DMS79 treated with DMSO at 0.1 percent for 48 hours (cell line): ENCODE measurements around the gene TEAD4.

Experiments used
- DNase-seq: peaks from one replicate; lab custom pipeline; 2025; lab: John Stamatoyannopoulos, UW

Gene TEAD4

DNA sequence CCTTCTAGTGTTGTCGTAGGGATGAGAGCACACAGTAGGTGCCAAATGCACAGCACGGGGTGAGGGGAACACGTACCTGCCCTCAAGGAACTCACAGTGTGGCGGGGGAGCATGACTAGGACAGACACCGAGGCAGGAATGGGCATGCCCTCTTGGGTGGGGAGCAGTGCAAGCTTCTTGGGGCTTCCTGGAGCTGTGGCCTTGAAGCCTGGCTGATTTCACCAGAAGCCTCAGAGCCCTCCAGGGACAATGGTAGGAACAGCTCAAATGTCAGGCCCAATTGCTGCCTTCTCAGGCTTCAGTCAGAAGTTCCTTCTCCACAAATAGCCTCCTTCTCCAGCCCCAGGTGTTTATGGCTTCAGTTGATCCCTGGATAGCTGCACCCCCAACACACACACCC, 43.4 kb downstream of the TEAD4 start:
- DNase-seq: no peak

- DNase-seq: no peak
Observed at GRCh38 chr12:3003357-3003992, 44.3 kb downstream of the TEAD4 start.

- DNase-seq: no peak
Observed at GRCh38 chr12:3004655-3005565, 45.7 kb downstream of the TEAD4 start.

GRCh38 chr12:3005736-3006135, 46.5 kb downstream of the TEAD4 start:
- no peak for DNase-seq

DNA sequence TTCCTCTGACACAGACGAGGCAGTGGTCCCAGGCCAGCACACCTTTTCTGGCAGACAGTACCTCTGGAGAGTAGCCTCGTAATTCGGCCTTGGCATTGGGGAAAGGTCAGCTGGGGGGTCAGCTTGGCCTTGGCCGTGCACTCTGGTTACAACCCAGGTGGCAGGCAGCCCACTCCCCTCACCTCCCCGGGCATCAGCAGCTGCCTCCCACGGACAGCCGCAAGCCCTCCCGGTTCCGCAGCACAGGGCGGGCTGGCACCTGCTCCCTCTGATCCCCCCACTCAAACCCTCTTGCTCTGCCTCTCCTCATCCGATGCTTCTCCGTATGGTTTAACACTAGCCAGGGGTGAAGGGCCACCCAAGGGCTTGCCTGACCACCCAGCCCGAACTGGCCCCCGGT, 50.6 kb downstream of the TEAD4 start:
- no peak for DNase-seq

GRCh38 chr12:3010214-3010930, 51.2 kb downstream of the TEAD4 start:
- DNase-seq: no peak

DNA sequence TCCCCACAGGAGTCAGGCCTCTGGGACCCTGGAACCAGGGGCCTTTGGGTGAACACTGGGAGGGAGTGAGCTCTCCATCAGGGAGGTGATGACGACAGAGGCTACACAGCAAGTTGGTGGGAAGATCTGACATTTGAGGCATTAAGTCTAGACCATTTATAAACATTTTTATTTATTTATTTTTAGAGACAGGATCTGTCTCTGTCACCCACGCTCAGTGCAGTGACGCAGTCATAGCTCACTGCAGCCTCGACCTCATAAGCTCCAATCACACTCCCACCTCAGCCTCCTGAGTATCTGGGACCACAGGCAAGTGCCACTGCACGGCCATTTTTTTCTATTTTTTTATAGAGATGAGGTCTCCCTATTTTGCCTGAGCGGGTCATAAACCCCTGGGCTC, 53.6 kb downstream of the TEAD4 start:
- no peak for DNase-seq

DNA sequence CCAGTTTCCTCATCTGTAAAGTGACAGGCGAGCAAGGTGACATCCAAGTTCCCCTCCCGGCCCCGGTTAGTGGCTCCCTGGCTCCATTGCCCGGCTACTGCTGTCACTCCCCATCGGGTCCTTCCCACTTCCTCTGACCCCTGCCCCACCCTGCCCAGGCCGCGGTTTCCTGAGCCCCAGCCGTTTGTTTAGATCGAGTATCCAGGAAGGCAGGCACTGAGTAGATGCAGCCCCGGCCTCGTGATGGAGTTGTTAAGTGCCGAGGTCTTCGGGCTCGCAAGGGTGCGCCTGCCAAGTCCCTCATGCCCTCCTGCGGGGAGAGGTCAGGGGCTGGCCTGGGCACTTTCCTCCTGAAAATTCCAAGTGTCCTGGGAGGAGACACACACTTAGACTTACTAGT, 55.4 kb downstream of the TEAD4 start:
- DNase-seq: no peak

GRCh38 chr12:3015356-3015755, 56.2 kb downstream of the TEAD4 start:
- no peak for DNase-seq

DNA sequence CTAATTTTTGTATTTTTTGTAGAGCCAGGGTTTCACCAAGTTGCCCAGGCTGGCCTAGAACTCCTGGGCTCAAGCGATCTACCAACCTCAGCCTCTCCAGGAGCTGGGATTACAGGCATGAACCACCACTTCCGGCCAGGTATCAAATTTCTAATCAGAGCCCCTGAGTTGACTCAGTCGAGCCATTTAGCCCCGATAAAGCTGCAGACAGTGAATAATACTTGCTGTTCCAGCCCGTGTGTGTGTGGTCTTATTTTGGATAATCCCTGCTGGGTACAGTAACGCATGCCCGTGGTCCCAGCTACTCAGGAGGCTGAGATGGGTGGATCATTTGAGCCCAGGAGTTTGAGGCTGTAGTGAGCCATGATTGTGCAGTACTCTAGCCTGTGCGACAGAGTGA, 57.0 kb downstream of the TEAD4 start:
- DNase-seq: no peak

DNA sequence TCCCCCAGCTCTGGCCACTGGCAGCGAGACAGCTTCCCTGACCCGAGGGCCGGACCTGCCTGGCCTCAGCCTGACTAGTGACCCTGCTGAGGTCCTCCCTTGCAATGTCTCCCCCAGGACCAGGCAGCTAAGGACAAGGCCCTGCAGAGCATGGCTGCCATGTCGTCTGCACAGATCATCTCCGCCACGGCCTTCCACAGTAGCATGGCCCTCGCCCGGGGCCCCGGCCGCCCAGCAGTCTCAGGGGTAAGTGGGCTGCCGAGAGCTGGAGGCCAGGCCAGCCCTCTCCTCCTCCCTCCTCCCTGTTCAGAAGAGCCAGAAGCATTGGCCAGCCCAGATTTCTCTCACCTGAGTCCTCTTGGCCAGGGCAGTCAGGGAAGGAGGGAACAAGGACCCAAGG, 58.1 kb downstream of the TEAD4 start:
- no peak for DNase-seq

GRCh38 chr12:3018284-3019004, 59.2 kb downstream of the TEAD4 start:
- no peak for DNase-seq

DNA sequence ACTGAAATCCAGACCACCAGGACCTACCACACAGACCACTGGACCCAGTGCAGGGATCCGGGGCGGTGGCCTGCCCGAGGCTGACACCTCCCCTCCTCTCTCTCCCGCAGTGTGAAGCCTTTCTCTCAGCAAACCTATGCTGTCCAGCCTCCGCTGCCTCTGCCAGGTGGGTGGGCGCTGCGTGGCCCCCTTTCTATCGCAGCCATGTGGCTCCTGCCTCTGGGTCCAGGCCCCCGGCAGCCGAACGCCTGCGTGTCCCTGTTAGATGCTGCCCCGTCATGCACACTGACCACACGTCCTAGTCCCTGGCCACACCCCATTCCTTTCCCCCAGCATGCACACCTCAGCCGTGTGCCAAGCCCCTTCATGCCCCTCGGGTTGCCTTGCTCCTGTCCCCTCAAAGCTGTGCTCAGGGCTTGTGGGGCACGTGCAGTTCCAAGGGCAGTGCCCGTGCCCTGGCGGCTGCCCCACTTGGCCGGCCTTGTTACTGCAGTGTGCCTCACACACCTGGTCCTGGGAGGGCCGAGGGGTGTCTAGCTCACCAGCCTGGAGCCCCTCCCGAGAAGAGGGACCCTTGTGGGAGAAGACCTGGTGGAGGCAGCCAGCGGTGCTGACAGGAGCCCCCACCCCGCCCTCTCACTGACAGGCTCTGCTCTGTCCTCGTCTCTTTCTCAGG, 59.9 kb downstream of the TEAD4 start:
- DNase-seq: no peak

DNA sequence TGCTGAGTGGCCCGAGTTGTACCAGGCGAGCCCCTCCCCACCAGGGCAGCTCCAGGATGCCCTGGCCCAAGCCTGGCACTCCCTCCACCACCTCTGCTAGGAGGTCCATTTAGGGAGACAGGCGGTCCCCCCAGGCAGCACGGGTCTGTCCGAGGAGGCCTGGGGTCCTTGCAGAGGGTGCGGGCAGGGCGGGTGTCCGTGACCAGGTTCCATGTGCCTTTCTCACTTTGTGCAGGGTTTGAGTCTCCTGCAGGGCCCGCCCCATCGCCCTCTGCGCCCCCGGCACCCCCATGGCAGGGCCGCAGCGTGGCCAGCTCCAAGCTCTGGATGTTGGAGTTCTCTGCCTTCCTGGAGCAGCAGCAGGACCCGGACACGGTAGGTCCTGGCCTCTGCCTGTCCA, 61.2 kb downstream of the TEAD4 start:
- no peak for DNase-seq

DNA sequence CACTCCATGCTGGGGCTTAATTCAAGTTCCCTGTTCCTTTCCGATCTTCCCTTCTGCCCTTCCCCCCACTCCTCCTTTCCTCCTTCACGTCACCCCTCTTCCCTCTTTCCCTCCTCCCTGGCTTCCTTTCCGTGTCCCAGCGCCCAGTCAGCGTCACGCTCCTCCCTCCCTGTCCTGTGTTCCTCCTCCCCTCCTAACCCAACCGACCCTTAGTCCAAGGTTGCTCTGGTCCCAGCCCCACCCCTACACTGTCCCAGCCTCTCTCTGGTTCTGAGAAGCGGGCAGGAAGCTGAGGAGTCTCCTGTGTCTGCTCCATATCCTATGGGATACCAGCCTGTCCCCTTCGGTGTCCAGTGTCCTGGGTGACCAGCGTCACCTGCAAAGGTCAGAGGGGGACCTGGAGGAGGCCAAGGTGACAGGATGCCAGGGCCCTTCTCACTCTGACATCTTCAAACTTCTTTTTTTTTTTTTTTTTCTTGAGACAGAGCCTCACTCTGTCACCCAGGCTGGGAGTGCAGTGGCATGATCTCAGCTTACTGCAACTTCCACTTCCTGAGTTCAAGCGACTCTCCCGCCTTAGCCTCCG, 61.7 kb downstream of the TEAD4 start:
- no peak for DNase-seq

DNA sequence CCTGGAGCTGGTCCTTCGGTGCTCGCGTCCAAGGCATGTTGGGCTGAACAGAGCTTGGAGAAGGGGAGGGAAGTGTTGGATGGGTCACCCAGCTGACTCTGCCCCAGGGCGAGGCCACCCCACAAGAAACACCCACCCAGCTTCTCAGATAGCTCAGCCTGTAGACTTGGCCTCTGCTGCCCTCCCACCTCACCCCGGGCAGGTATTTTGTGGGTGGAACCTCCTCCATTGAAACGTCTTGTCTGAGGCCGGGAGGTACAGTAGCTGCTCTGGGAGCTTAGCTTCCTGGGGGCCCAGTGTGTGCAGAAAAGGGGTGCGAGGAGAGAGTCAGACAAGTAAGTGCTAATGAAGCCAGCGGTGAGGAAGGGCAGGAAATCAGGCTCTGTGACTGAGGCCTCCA, 63.2 kb downstream of the TEAD4 start:
- no peak for DNase-seq

- DNase-seq: no peak
Observed at GRCh38 chr12:3022961-3023360, 63.8 kb downstream of the TEAD4 start.

GRCh38 chr12:3028108-3028507, 68.9 kb downstream of the TEAD4 start:
- no peak for DNase-seq

DNA sequence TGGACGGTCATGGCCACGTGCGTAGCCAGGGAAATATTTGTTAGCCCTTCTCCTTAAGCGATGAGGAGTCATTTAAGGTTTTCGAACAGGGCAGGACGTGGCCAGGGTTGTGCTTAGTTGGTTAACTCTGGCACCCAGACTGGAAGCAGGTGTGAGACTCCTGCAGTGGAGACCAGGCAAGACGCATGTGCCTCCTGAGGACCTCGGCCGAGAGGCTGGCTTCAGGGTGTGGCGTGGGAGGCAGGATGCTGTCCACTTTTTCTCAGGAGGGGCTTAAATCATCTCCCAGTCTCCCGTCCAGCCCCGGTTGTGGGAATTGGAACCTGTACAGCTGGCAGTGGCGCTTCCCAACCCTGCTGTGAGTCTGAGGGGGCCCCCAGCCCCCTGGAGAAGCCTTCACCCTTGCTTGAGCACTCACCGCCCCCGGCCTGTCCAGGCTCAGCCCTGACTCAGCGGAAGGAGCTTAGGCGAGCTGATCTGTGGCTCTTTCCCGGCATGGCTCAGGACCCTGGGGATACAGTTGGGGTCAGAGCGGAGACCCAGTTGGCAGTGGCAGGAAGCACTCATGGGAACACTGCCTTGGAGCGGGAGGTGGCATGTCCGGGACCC, 71.7 kb downstream of the TEAD4 start:
- DNase-seq: no peak

DNA sequence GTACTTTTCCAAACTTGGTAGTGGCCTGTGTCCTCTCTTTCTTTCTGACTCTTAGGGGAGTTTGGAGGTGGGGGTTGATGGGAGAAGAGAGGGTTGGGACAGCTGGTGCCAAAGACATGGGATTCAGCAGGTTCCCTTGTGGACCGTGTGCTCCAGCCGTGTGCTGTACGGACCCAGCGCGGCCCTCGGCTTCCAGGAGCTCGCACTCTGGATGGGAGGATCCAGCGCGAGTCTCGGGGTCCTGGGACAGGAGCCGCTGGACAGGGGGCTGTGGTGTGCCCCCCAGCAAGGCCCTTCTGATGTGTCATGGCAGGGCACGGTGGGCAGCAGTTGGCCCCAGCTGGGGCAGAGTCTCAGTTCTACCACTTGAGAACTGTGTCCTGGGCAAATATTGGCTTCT, 73.0 kb downstream of the TEAD4 start:
- no peak for DNase-seq
